ENCODE data around the gene WDR48.

- TF ChIP-seq SMC3 (conservative IDR thresholded peaks at IDR 0.05; ENCODE audit: poor library complexity) (no peak), MXI1 (conservative IDR thresholded peaks at IDR 0.05; ENCODE audit: poor library complexity, severe bottlenecking) (no peak), EZH2 (IDR thresholded peaks at IDR 0.05; ENCODE audit: borderline replicate concordance, insufficient read depth, low read length, poor library complexity, severe bottlenecking) (no peak), TAF1 (IDR thresholded peaks at IDR 0.05; ENCODE audit: low read depth) (no peak), EP300 (conservative IDR thresholded peaks at IDR 0.05; ENCODE audit: poor library complexity, severe bottlenecking) (no peak)
- TF ChIP-seq, protein P1, sequence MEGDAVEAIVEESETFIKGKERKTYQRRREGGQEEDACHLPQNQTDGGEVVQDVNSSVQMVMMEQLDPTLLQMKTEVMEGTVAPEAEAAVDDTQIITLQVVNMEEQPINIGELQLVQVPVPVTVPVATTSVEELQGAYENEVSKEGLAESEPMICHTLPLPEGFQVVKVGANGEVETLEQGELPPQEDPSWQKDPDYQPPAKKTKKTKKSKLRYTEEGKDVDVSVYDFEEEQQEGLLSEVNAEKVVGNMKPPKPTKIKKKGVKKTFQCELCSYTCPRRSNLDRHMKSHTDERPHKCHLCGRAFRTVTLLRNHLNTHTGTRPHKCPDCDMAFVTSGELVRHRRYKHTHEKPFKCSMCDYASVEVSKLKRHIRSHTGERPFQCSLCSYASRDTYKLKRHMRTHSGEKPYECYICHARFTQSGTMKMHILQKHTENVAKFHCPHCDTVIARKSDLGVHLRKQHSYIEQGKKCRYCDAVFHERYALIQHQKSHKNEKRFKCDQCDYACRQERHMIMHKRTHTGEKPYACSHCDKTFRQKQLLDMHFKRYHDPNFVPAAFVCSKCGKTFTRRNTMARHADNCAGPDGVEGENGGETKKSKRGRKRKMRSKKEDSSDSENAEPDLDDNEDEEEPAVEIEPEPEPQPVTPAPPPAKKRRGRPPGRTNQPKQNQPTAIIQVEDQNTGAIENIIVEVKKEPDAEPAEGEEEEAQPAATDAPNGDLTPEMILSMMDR (IDR thresholded peaks at IDR 0.05; ENCODE audit: poor library complexity, severe bottlenecking) = no peak
These were observed 36.6 kb downstream of the WDR48 start for GRCh38 chr3:39088456-39088855.

Data from neural cell (in vitro differentiated cells).